ENCODE data around the gene EED. TPM values are rescaled to one million over a fixed set of nuclear protein-coding genes. Genes with fewer than 3 reads are reported as not detected.

EED gene
- total and polyA plus RNA-seq, 9 of the 15 experiments (the other 6 are each of a cell fraction or from before 2014, with no cell fraction given): 33.0 to 110 (median 55.1) TPM

- TF ChIP-seq TEAD4 (IDR thresholded peaks at IDR 0.05; ENCODE audit: low read length) (peak; percentile 67), TEAD4 (CRISPR knock-in tag; IDR thresholded peaks at IDR 0.05; ENCODE audit: borderline replicate concordance) (no peak), TAF15 (IDR thresholded peaks at IDR 0.05; ENCODE audit: low read depth, low read length) (no peak), RFX1 (IDR thresholded peaks at IDR 0.05) (peak; percentile 57), CBFA2T2 (conservative IDR thresholded peaks at IDR 0.05) (no peak), ZNF253 (CRISPR knock-in tag; conservative IDR thresholded peaks at IDR 0.05) (no peak), CTBP1 (IDR thresholded peaks at IDR 0.05; ENCODE audit: borderline replicate concordance) (peak; percentile 82), ZNF224 (CRISPR knock-in tag; IDR thresholded peaks at IDR 0.05) (no peak), NRF1 (conservative IDR thresholded peaks at IDR 0.05 in 1 of 2, IDR thresholded peaks at IDR 0.05 in 1 of 2) (peak; percentile 98; a peak in 3 of 4 replicates), TCFL5 (CRISPR knock-in tag; conservative IDR thresholded peaks at IDR 0.05) (no peak), ZNF740 (CRISPR knock-in tag; IDR thresholded peaks at IDR 0.05) (peak; percentile 100), ZNF740 (tag; IDR thresholded peaks at IDR 0.05) (peak in 1 of 2 experiments; percentile 100; a peak in 2 of 4 replicates), YY1 (IDR thresholded peaks at IDR 0.05; ENCODE audit: borderline replicate concordance in 1 of 3, control insufficient read depth in 1 of 3, extremely low read depth in 1 of 3, insufficient read depth in 3 of 3, insufficient read length in 1 of 3, insufficient replicate concordance in 2 of 3, low read depth in 1 of 3, low read length in 2 of 3) (peak in 2 of 3 experiments; percentile 73 to 77), EGR1 (conservative IDR thresholded peaks at IDR 0.05) (peak; percentile 59), GATAD2A (IDR thresholded peaks at IDR 0.05) (no peak), TCF7 (IDR thresholded peaks at IDR 0.05; ENCODE audit: borderline replicate concordance) (peak; percentile 84), MAFG (tag; conservative IDR thresholded peaks at IDR 0.05) (no peak), ZNF280A (IDR thresholded peaks at IDR 0.05; ENCODE audit: low read depth, partially characterized antibody) (no peak), EP300 (IDR thresholded peaks at IDR 0.05; ENCODE audit: low read length) (0 out of 2 replicates have a peak, but pooled peaks have one; percentile 30), HNRNPL (IDR thresholded peaks at IDR 0.05; ENCODE audit: low read depth, low read length) (peak; percentile 63; the same call in 1 of the 2 replicates), PRDM10 (IDR thresholded peaks at IDR 0.05; ENCODE audit: partially characterized antibody) (peak; percentile 100), HEY1 (CRISPR knock-in tag; IDR thresholded peaks at IDR 0.05; ENCODE audit: borderline replicate concordance) (no peak)
Observed at GRCh38 chr11:86244522-86245368, at the start of gene EED (continued).
